Testis (tissue), 3 donors: ENCODE measurements around the gene SCN3A. TPM values are rescaled to one million over a fixed set of nuclear protein-coding genes. Genes with fewer than 3 reads are reported as not detected.
A peak's percentile ranks its signal among the peaks of the same experiment; 100 is the strongest.

Source experiments
- DNase-seq: peaks from one replicate; pipeline ENCODE4 v3.0.0-alpha.2; 2019
- H3K27ac ChIP-seq, 2 donors: fragments of 200-600 bp; sonication (generic); one replicate each; pipeline ENCODE4 v1.5.1; 2019
- H3K27me3 ChIP-seq: fragments of 200-600 bp; sonication (generic); one replicate; pipeline ENCODE4 v1.5.1; 2019
- H3K36me3 ChIP-seq: fragments of 200-600 bp; sonication (generic); one replicate; pipeline ENCODE4 v1.5.1; 2017; ENCODE audit warnings: low read depth; ENCODE audit errors: missing control alignments
- H3K4me1 ChIP-seq: fragments of 200-600 bp; sonication (generic); one replicate; pipeline ENCODE4 v1.5.1; 2019
- H3K4me3 ChIP-seq, 2 donors: fragments of 200-600 bp; sonication (generic); one replicate each; pipeline ENCODE4 v1.5.1; 2017 to 2019
- H3K9me3 ChIP-seq: fragments of 200-600 bp; sonication (generic); one replicate; pipeline ENCODE4 v1.5.1; 2017
- POLR2A ChIP-seq: fragments of 450-650 bp; IDR thresholded peaks from one replicate; pipeline ENCODE4 v1.6.1; 2017; ENCODE audit warnings: antibody characterized with exemption, mild to moderate bottlenecking, moderate library complexity
- WGBS, 2 donors: methylation state at CpG; one replicate each; pipeline ENCODE4 v1.1.5; 2018; 5-methylcytosine and 5-hydroxymethylcytosine counted together
- intact Hi-C: fragments of 100-400 bp; cut with DNase I; formaldehyde crosslinking; loops from one replicate; pipeline ENCODE4 v1.15.1; 2023; ENCODE audit warnings: low total_unique reads
- polyA plus RNA-seq: library from polyadenylated mRNA; stranded (reverse); fragments of 350-450 nt; fragmentation: Illumina TruSeq; extraction: RNeasy Lipid Tissue Mini Kit (QIAGEN cat#74804); gene quantifications from one replicate; pipeline ENCODE4 v1.2.3, GENCODE V29; 2014; ENCODE audit warnings: low read depth, low replicate concordance; ENCODE audit not compliant: insufficient read depth
- total RNA-seq, 2 donors: library from RNA; depleted of rRNA; stranded (reverse); fragments of >200 nt; gene quantifications; one replicate each; pipeline ENCODE4 v1.2.3, GENCODE V29; 2016
- TF ChIP-seq, protein P1 (sequence below), 3 experiments: fragments of 450-650 bp in 2 of 3; fragments of 200-600 bp in 1 of 3; sonication (generic) in 1 of 3; IDR thresholded peaks; one replicate each; pipeline ENCODE4 v1.5.1; 2016 to 2019; ENCODE audit warnings: antibody characterized with exemption in 3 of 3, mild to moderate bottlenecking in 2 of 3, moderate library complexity in 1 of 3

The SCN3A gene
- total and polyA plus RNA-seq, 3 donors from 2014 or later: 3.7 to 6.9 (median 6.3) TPM

GRCh38 chr2:165058476-165059265 is 145.2 kb downstream of the SCN3A start:
- intact Hi-C loops: no loop called here
- Histone ChIP-seq H3K27me3 (no peaks in the 10 kb centered on the region), H3K4me3 (no peak overlapping the region), H3K4me1 (peaks cover 20% of the 10 kb centered on the region), H3K36me3 (no peaks in the 10 kb centered on the region), H3K27ac (peak overlapping the region in 1 of 2 donors; percentile 41), H3K9me3 (no peaks in the 10 kb centered on the region)
- DNase-seq: no peak
- no peak for TF ChIP-seq POLR2A
- TF ChIP-seq, protein P1, sequence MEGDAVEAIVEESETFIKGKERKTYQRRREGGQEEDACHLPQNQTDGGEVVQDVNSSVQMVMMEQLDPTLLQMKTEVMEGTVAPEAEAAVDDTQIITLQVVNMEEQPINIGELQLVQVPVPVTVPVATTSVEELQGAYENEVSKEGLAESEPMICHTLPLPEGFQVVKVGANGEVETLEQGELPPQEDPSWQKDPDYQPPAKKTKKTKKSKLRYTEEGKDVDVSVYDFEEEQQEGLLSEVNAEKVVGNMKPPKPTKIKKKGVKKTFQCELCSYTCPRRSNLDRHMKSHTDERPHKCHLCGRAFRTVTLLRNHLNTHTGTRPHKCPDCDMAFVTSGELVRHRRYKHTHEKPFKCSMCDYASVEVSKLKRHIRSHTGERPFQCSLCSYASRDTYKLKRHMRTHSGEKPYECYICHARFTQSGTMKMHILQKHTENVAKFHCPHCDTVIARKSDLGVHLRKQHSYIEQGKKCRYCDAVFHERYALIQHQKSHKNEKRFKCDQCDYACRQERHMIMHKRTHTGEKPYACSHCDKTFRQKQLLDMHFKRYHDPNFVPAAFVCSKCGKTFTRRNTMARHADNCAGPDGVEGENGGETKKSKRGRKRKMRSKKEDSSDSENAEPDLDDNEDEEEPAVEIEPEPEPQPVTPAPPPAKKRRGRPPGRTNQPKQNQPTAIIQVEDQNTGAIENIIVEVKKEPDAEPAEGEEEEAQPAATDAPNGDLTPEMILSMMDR (IDR thresholded peaks at IDR 0.05): no peak
- WGBS, 2 donors: 61 to 74% methylated on average over 2 of the region's 2 CpGs

DNA sequence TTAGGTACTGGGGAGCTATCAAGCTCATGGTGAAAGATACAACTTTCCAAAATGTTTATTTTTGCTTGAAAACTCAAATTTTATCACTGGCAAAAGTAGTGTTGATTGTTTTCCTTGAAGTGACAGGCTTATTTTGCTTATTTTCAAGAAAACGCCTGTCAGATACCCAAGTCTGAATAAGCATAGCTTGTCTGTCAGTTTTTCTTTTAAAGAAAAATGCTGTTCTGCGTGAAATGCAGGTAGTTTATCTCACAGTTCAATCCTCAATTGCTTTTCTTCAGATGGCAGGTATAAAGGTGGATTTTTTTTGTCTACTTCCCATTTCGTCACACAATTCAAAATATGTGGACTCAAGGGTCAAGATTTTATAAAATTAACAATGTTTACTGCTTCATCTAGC is 145.9 kb downstream of the SCN3A start:
- intact Hi-C loops: no loop called here
- WGBS, 2 donors: 84 to 89% methylated on average over 3 of the region's 3 CpGs
- TF ChIP-seq POLR2A: no peak
- TF ChIP-seq, protein P1 (IDR thresholded peaks at IDR 0.05): no peak
- Histone ChIP-seq H3K4me1 (peaks cover 20% of the 10 kb centered on the region), H3K27ac (peak overlapping the region; percentile 25 to 66), H3K9me3 (no peaks in the 10 kb centered on the region), H3K36me3 (no peaks in the 10 kb centered on the region), H3K4me3 (no peak overlapping the region), H3K27me3 (no peaks in the 10 kb centered on the region)
- DNase-seq: no peak

- no peaks in the 10 kb centered on the region for H3K9me3 ChIP-seq
- TF ChIP-seq, protein P1 (IDR thresholded peaks at IDR 0.05): no peak
- no peak for TF ChIP-seq POLR2A
- no peaks in the 10 kb centered on the region for H3K27me3 ChIP-seq
- 51 to 60% methylated on average over 1 of the region's 1 CpG for WGBS, 2 donors
- H3K4me1 ChIP-seq: peaks cover 20% of the 10 kb centered on the region
- peak overlapping the region; percentile 66 to 70 for H3K27ac ChIP-seq
- no peak for DNase-seq
- H3K36me3 ChIP-seq: no peaks in the 10 kb centered on the region
- intact Hi-C loops: no loop called here
- no peak overlapping the region for H3K4me3 ChIP-seq
These were observed 146.5 kb downstream of the SCN3A start for GRCh38 chr2:165057308-165057707.

DNA sequence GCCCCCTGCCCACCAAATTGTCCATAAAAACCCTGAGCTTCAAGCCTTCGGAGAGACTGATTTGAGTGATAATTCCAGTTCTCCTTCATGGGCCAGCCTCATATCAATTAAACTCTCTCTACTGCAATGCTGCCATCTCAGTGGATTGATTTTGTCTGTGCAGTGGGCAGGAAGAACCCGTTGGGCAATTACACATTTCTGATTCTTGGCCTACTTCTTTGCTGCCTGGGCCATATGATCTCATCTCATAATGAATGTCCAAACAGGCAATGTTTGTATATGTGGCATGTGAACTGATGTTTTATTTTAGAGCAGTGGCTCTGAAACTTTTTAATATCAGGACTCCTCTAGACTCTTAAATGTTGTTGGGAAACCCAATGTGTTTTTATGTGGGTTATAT is 147.3 kb downstream of the SCN3A start:
- TF ChIP-seq, protein P1 (IDR thresholded peaks at IDR 0.05): no peak
- 78 to 87% methylated on average over 2 of the region's 2 CpGs for WGBS, 2 donors
- DNase-seq: no peak
- H3K4me3 ChIP-seq: no peak overlapping the region
- peak overlapping the region; percentile 69 to 70 for H3K27ac ChIP-seq
- no peaks in the 10 kb centered on the region for H3K27me3 ChIP-seq
- no peaks in the 10 kb centered on the region for H3K36me3 ChIP-seq
- peaks cover 20% of the 10 kb centered on the region for H3K4me1 ChIP-seq
- no peaks in the 10 kb centered on the region for H3K9me3 ChIP-seq
- intact Hi-C loops: no loop called here
